HepG2 (cell line): ENCODE data around the gene UAP1L1. TPM values are rescaled to one million over a fixed set of nuclear protein-coding genes. Genes with fewer than 3 reads are reported as not detected.

Experiments used
- ATAC-seq: fragments of 200-7000 bp; cut with Tn5 transposase; 3 replicates; pipeline ENCODE4 v1.9.1; 2020; ENCODE audit warnings: mild to moderate bottlenecking, moderate library complexity
- BruUV-seq: library from RNA; stranded (reverse); fragments of 400-500 nt; replicated peaks from 2 replicates; lab custom pipeline; 2021; lab: Mats Ljungman, UMichigan
- CTCF ChIA-PET: fragments of 300-600 bp; formaldehyde crosslinking; extraction: SDS; loops from one replicate; lab custom pipeline; 2021; ENCODE audit warnings: low total read pairs, inconsistent platforms, low intra/inter-chr PET ratio; lab: Yijun Ruan, JAX
- POLR2A ChIA-PET: fragments of 350-600 bp; sonication (Branson Sonifier 250); formaldehyde crosslinking; loops from one replicate; lab custom pipeline; 2020; ENCODE audit warnings: antibody characterized with exemption, inconsistent platforms; lab: Yijun Ruan, JAX
- DNase-seq: peaks from one replicate; pipeline ENCODE4 v3.0.0-alpha.2; 2015; ENCODE audit warnings: low spot score
- FAIRE-seq: peaks from 3 replicates; lab custom pipeline; 2011; peaks lifted over from hg19 to GRCh38; lab: Jason Lieb, UNC
- H2AFZ ChIP-seq: one replicate; pipeline ENCODE4 v1.6.1; 2011; ENCODE audit warnings: low read length, inconsistent platforms
- H3K27ac ChIP-seq: fragments of 300-600 bp; 3 replicates; pipeline ENCODE4 v1.8.0; 2011; ENCODE audit warnings: mixed run types, mild to moderate bottlenecking, mixed read lengths, low read length, inconsistent platforms; ENCODE audit not compliant: insufficient read depth; ENCODE audit errors: extremely low read length
- H3K27me3 ChIP-seq, 2 experiments: fragments of 200-600 bp in 1 of 2; 2 replicates in 1 of 2; 3 replicates in 1 of 2; pipeline versions ENCODE4 v1.6.0 to v1.8.0; 2011; ENCODE audit warnings: low read length in 2 of 2, mild to moderate bottlenecking in 2 of 2, moderate library complexity in 2 of 2, inconsistent platforms in 1 of 2; ENCODE audit not compliant: insufficient read depth in 2 of 2, control insufficient read depth in 1 of 2
- H3K36me3 ChIP-seq, 2 experiments: fragments of 200-600 bp in 1 of 2; replicated peaks in 1 of 2; 2 replicates in 1 of 2; 3 replicates in 1 of 2; pipeline versions ENCODE4 v1.5.1 to v1.8.0; 2011; ENCODE audit warnings: low read length in 2 of 2, inconsistent platforms in 1 of 2; ENCODE audit not compliant: insufficient read depth in 2 of 2, control insufficient read depth in 1 of 2
- H3K4me1 ChIP-seq: 2 replicates; pipeline ENCODE4 v1.5.1; 2012; ENCODE audit warnings: low read length, inconsistent platforms; ENCODE audit not compliant: insufficient read depth
- H3K4me2 ChIP-seq: 2 replicates; pipeline ENCODE4 v1.6.0; 2011; ENCODE audit warnings: low read depth, low read length, inconsistent platforms
- H3K4me3 ChIP-seq, 3 experiments: fragments of 200-600 bp in 1 of 3; sonication (generic), shearing (Covaris generic) in 1 of 3; replicated peaks in 1 of 3; 2 replicates each; pipeline ENCODE4 v1.5.1; 2011 to 2016; ENCODE audit warnings: low read length in 3 of 3, inconsistent platforms in 2 of 3, low read depth in 2 of 3, mild to moderate bottlenecking in 2 of 3, control low read depth in 1 of 3, mixed read lengths in 1 of 3; ENCODE audit not compliant: insufficient read depth in 1 of 3
- H3K79me2 ChIP-seq: one replicate; pipeline ENCODE4 v1.6.1; 2011; ENCODE audit warnings: low read length, inconsistent platforms; ENCODE audit not compliant: insufficient read depth
- H3K9ac ChIP-seq: 2 replicates; pipeline ENCODE4 v1.6.0; 2011; ENCODE audit warnings: mild to moderate bottlenecking, low read depth, low read length, inconsistent platforms; ENCODE audit not compliant: insufficient read depth
- H3K9me3 ChIP-seq: 2 replicates; pipeline ENCODE4 v1.5.1; 2012; ENCODE audit warnings: mild to moderate bottlenecking, low read length
- H4K20me1 ChIP-seq: 2 replicates; pipeline ENCODE4 v1.6.0; 2011; ENCODE audit warnings: inconsistent platforms, mild to moderate bottlenecking, low read length, moderate library complexity; ENCODE audit not compliant: insufficient read depth
- FOXP1 ChIP-seq, 2 experiments: fragments of 450-650 bp in 1 of 2; IDR thresholded peaks; 2 replicates each; pipeline ENCODE4 v1.6.1; 2017 to 2018; ENCODE audit warnings: antibody characterized with exemption in 1 of 2
- HDAC2 ChIP-seq: sonication (generic); formaldehyde crosslinking; IDR thresholded peaks from 2 replicates; pipeline ENCODE4 v1.4.0; 2020; ENCODE audit warnings: missing genetic modification reagents
- HDAC6 ChIP-seq: fragments of 200-600 bp; sonication (generic); IDR thresholded peaks from 2 replicates; pipeline ENCODE4 v1.7.0; 2017; ENCODE audit warnings: mild to moderate bottlenecking, antibody characterized with exemption, low read length, low read depth
- HNRNPL ChIP-seq: fragments of 200-400 bp; formaldehyde crosslinking; IDR thresholded peaks from 2 replicates; pipeline ENCODE4 v1.6.1; 2017; ENCODE audit warnings: mild to moderate bottlenecking, low read depth, low read length
- JDP2 ChIP-seq: sonication (generic); formaldehyde crosslinking; IDR thresholded peaks from 2 replicates; pipeline ENCODE4 v1.8.1; 2022; ENCODE audit warnings: missing genetic modification reagents, borderline replicate concordance
- MXD1 ChIP-seq: sonication (generic); formaldehyde crosslinking; IDR thresholded peaks from 2 replicates; pipeline ENCODE4 v1.4.0; 2020; ENCODE audit warnings: mild to moderate bottlenecking, missing genetic modification reagents
- PITX1 ChIP-seq: sonication (generic); formaldehyde crosslinking; IDR thresholded peaks from 2 replicates; pipeline ENCODE4 v1.5.1; 2020; ENCODE audit warnings: mild to moderate bottlenecking, missing genetic modification reagents
- PLSCR1 ChIP-seq: sonication (generic); formaldehyde crosslinking; IDR thresholded peaks from 2 replicates; pipeline ENCODE4 v1.5.0; 2020; ENCODE audit warnings: missing genetic modification reagents, mild to moderate bottlenecking, borderline replicate concordance
- RBM39 ChIP-seq: fragments of 200-400 bp; formaldehyde crosslinking; IDR thresholded peaks from one replicate; pipeline ENCODE4 v1.6.1; 2018; ENCODE audit warnings: antibody characterized with exemption, mild to moderate bottlenecking, low read depth, low read length; ENCODE audit not compliant: poor library complexity, severe bottlenecking
- SAP130 ChIP-seq: IDR thresholded peaks from 2 replicates; pipeline ENCODE4 v1.6.1; 2016; ENCODE audit warnings: low read depth
- TEAD3 ChIP-seq: optimal IDR thresholded peaks from 2 replicates; pipeline ENCODE3; 2016; ENCODE audit warnings: borderline replicate concordance
- THAP9 ChIP-seq: sonication (generic); formaldehyde crosslinking; IDR thresholded peaks from 2 replicates; pipeline ENCODE4; 2020; ENCODE audit warnings: missing genetic modification reagents, mild to moderate bottlenecking, borderline replicate concordance
- ZNF335 ChIP-seq: sonication (generic); formaldehyde crosslinking; IDR thresholded peaks from 2 replicates; pipeline ENCODE4 v1.4.0; 2020; ENCODE audit warnings: missing genetic modification reagents
- ZNF34 ChIP-seq: sonication (generic); formaldehyde crosslinking; IDR thresholded peaks from 2 replicates; pipeline ENCODE4 v1.4.0; 2020; ENCODE audit warnings: mild to moderate bottlenecking, missing genetic modification reagents, borderline replicate concordance
- WGBS: methylation state at CpG from one replicate; pipeline ENCODE4 v1.1.6; 2017; ENCODE audit warnings: low lambda C conversion rate; 5-methylcytosine and 5-hydroxymethylcytosine counted together
- in situ Hi-C: cut with HindIII; loops from 2 replicates; pipeline ENCODE4 v1.10.0; 2017; ENCODE audit warnings: low pct_unique_long_range_greater_than_20kb; ENCODE audit not compliant: extremely low pct_ligation_motif_present
- intact Hi-C: fragments of 100-400 bp; cut with micrococcal nuclease; formaldehyde crosslinking; loops from one replicate; pipeline ENCODE4 v1.10.0; 2022; ENCODE audit not compliant: unreplicated experiment
- polyA plus RNA-seq, 8 experiments: library from polyadenylated mRNA; depleted of rRNA in 3 of 8; stranded (reverse) in 7 of 8; unstranded in 1 of 8; fragments of >200 nt; fragmentation: Illumina TruSeq in 4 of 8; extraction: Trizol in 4 of 8; gene quantifications; 2 replicates each; pipeline versions ENCODE4 v1.2.1 to v1.2.3, GENCODE V29; 2011 to 2016; ENCODE audit warnings: low read depth in 4 of 8, missing spikeins in 1 of 8, mixed read lengths in 1 of 8; ENCODE audit not compliant: insufficient read depth in 1 of 8
- total RNA-seq, 5 experiments: library from RNA; depleted of rRNA; stranded (reverse); fragments of >200 nt; fragmentation: Illumina TruSeq; extraction: Trizol; gene quantifications; 2 replicates each; pipeline ENCODE4 v1.2.3, GENCODE V29; 2016; ENCODE audit warnings: low read depth in 1 of 5
- TF ChIP-seq, protein P1 (sequence below): sonication (generic); formaldehyde crosslinking; IDR thresholded peaks from 2 replicates; pipeline ENCODE4 v1.5.0; 2020; ENCODE audit warnings: missing genetic modification reagents

UAP1L1 gene
- total and polyA plus RNA-seq, 2 of the 13 experiments (the other 11 are each of a cell fraction or from before 2014, with no cell fraction given), result 5.4 to 6.4 TPM

- Histone ChIP-seq H3K79me2 (peaks cover 13% of the 10 kb centered on the region), H3K9ac (peak overlapping the region; percentile 67), H3K36me3 (peaks cover 3 to 16% of the 10 kb centered on the region in 2 experiments; a peak in 2 of 5 replicates), H3K9me3 (no peaks in the 10 kb centered on the region), H3K27me3 (no peaks in the 10 kb centered on the region; a peak in 1 of 5 replicates), H2AFZ (no peak overlapping the region), H3K4me1 (peaks cover 42% of the 10 kb centered on the region), H4K20me1 (peaks cover 7% of the 10 kb centered on the region; the same call in 1 of the 2 replicates), H3K4me3 (peak overlapping the region; percentile 58 to 88 (median 74)), H3K4me2 (peak overlapping the region; percentile 96), H3K27ac (peak overlapping the region; percentile 26)
- in situ Hi-C loops (no loop called here), intact Hi-C loops (no loop called here)
- no TSS peak for BruUV-seq
- DNase-seq, result no peak
- ChIA-PET POLR2A (interaction anchor here (1.0 to 6.0 kb wide), 12 partner anchors 8 to 132 kb away, joined by 3 to 105 read pairs (median 5); partner anchors contain the start of genes ENTPD2, MAN1B1, NPDC1 and TPRN), CTCF (interaction anchor here (1.5 to 2.2 kb wide), 3 partner anchors 18 to 22 kb away, joined by 5 to 25 read pairs (median 12); partner anchors contain the start of genes MAN1B1 and NPDC1)
- WGBS, result 7% methylated on average over 7 of the region's 17 CpGs
- peak; percentile 8; the same call in 2 of the 3 replicates for ATAC-seq
- no peak for FAIRE-seq
- TF ChIP-seq RBM39 (peak; percentile 3), FOXP1 (IDR thresholded peaks at IDR 0.05) (no peak), FOXP1 (CRISPR knock-in tag; IDR thresholded peaks at IDR 0.05) (no peak), HDAC2 (CRISPR knock-in tag) (peak; percentile 3; the same call in 1 of the 2 replicates), TEAD3 (CRISPR knock-in tag) (peak; percentile 1), ZNF34 (CRISPR knock-in tag) (no peak), SAP130 (CRISPR knock-in tag) (peak; percentile 57; the same call in 1 of the 2 replicates), JDP2 (CRISPR knock-in tag) (no peak), PITX1 (CRISPR knock-in tag) (peak; percentile 18; the same call in 1 of the 2 replicates), THAP9 (peak; percentile 2; the same call in 1 of the 2 replicates), ZNF335 (no peak), HDAC6 (no peak), HNRNPL (0 out of 2 replicates have a peak, but pooled peaks have one; percentile 52), MXD1 (CRISPR knock-in tag) (peak; percentile 35; the same call in 1 of the 2 replicates), PLSCR1 (CRISPR knock-in tag) (no peak)
- TF ChIP-seq, protein P1, sequence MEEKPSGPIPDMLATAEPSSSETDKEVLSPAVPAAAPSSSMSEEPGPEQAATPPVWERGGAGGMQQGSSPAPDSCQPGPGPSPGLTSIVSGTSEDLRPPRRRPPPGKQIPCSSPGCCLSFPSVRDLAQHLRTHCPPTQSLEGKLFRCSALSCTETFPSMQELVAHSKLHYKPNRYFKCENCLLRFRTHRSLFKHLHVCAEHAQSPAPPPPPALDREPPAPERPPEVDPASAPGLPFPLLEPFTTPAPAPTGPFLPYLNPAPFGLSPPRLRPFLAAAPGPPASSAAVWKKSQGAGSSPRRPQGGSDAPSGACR (CRISPR knock-in tag), result 0 out of 2 replicates have a peak, but pooled peaks have one; percentile 45
Measured at GRCh38 chr9:137068539-137069507, 8.5 kb upstream of the UAP1L1 start.
